Measurements from ENCODE around the gene FARSA. TPM values are rescaled to one million over a fixed set of nuclear protein-coding genes. Genes with fewer than 3 reads are reported as not detected.

Gene FARSA
- polyA plus RNA-seq, 3 donors = 29.0 to 49.2 (median 47.9) TPM

DNA sequence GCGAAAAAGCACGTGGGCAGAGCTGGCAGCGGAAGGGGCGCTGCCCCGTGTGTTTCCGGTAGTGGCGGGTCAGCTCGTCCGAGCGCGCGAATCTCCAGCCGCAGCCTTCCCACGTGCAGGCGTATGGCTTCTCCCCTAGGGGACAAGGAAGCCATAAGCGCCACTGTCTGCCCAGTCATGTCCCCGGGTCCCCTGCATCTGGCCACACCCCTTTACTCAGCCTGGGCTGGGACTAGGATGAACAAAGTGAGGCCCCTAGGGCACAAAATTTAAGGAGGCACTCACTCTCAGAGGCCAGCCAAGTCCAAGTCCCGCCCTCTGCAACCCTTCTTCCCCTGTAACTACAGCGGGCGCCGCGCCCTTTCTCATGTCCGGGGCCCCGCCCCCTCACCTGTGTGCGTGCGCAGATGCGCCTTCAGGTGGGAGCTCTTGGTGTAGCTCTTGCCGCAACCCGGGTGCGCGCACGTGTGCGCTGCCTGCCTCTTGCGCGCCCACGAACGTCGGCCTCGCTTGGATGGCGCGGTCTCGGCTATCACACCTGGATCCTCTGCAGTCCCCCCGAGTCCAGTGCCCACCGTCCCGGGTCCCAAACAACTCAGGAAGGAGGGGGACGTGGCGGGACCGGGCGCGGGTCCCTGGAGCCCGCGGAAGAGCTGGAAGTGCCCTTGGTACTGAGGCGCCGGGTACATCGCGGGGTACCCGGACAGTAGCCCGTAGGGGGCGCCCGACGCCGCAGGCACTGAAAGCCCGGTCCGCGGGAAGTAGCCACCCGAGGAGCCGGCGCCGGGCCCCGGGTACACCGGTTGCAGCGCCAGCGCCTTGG is 48.4 kb downstream of the FARSA start:
- peak overlapping the region; percentile 56 for H3K9ac ChIP-seq (ENCODE audit: insufficient read depth, low read length, poor library complexity, severe bottlenecking)

DNA sequence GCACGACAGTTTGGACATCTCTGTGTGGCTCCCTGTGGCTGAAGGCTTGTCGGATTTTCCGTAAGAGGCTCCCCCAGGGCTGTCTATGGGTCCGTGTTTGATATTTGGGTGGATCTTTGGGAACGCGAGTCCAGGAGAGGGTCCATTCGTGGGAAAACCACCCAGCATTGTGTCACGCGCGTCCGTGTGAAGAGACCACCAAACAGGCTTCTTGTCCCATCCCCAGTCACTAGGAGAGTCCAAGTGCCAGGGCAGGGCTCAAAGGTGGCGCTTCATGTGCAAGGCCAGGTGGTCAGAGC is 48.9 kb downstream of the FARSA start:
- intact Hi-C loops (cut with micrococcal nuclease) = loop anchor here in 1 of 2 donors (10.0 kb wide), 2 partner anchors 50 to 80 kb away; partner anchors contain the start of genes CALR, DAND5 and FARSA
- Histone ChIP-seq H3K4me3 (replicated peaks in 1 of 3; ENCODE audit: low read depth in 2 of 3, low read length in 3 of 3) (peak overlapping the region in 2 of 3 experiments; percentile 40 to 69), H2AFZ (ENCODE audit: insufficient read depth, low read depth, low read length, poor library complexity, severe bottlenecking) (peak overlapping the region; percentile 87), H3K79me2 (ENCODE audit: insufficient read depth, low read length) (no peaks in the 10 kb centered on the region), H3K9ac (ENCODE audit: insufficient read depth, low read length, poor library complexity, severe bottlenecking) (no peak overlapping the region), H3K27me3 (ENCODE audit: control insufficient read depth in 2 of 2, insufficient read depth in 2 of 2, low read length in 2 of 2) (peaks cover 0 to 6% of the 10 kb centered on the region in 2 donors), H3K9me3 (replicated peaks in 1 of 2; ENCODE audit: control insufficient read depth in 1 of 2, insufficient read depth in 1 of 2, low read length in 2 of 2) (peaks cover 4 to 21% of the 10 kb centered on the region in 2 donors), H3K4me2 (replicated peaks; ENCODE audit: extremely low read depth, low read length, poor library complexity, severe bottlenecking) (peak overlapping the region; percentile 70), H3K4me1 (ENCODE audit: control insufficient read depth in 1 of 2, insufficient read depth in 2 of 2, low read length in 2 of 2) (peaks cover 59 to 68% of the 10 kb centered on the region in 2 donors), H3K36me3 (replicated peaks in 1 of 2; ENCODE audit: control insufficient read depth in 1 of 2, insufficient read depth in 2 of 2, low read length in 2 of 2) (no peaks in the 10 kb centered on the region), H4K20me1 (ENCODE audit: insufficient read depth, low read length) (peaks cover 4% of the 10 kb centered on the region), H3K27ac (ENCODE audit: low read depth in 1 of 2, low read length in 2 of 2) (peak overlapping the region; percentile 90 to 94)
- TF ChIP-seq, protein P1, sequence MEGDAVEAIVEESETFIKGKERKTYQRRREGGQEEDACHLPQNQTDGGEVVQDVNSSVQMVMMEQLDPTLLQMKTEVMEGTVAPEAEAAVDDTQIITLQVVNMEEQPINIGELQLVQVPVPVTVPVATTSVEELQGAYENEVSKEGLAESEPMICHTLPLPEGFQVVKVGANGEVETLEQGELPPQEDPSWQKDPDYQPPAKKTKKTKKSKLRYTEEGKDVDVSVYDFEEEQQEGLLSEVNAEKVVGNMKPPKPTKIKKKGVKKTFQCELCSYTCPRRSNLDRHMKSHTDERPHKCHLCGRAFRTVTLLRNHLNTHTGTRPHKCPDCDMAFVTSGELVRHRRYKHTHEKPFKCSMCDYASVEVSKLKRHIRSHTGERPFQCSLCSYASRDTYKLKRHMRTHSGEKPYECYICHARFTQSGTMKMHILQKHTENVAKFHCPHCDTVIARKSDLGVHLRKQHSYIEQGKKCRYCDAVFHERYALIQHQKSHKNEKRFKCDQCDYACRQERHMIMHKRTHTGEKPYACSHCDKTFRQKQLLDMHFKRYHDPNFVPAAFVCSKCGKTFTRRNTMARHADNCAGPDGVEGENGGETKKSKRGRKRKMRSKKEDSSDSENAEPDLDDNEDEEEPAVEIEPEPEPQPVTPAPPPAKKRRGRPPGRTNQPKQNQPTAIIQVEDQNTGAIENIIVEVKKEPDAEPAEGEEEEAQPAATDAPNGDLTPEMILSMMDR (IDR thresholded peaks at IDR 0.05) = no peak
- H3K9me3 Mint-ChIP-seq = peaks cover 8 to 32% (median 18%) of the 10 kb centered on the region in 7 donors
- H3K27ac Mint-ChIP-seq = peak overlapping the region in 6 of 7 donors; percentile 54 to 98 (median 85)
- WGBS (ENCODE audit: insufficient coverage) = 70% methylated on average over 9 of the region's 12 CpGs
- peak overlapping the region in 1 of 2 donors; percentile 84 for H3K4me3 Mint-ChIP-seq
- peaks cover 7 to 25% (median 16%) of the 10 kb centered on the region in 3 donors for H3K27me3 Mint-ChIP-seq (ENCODE audit: low read depth in 3 of 3)
- H3K36me3 Mint-ChIP-seq = no peaks in the 10 kb centered on the region
- DNase-seq = no peak
- peaks cover 55% of the 10 kb centered on the region for H3K4me1 Mint-ChIP-seq

More for the DNA sequence above, 48.4 kb downstream of the FARSA start:
- TF ChIP-seq, protein P1 (IDR thresholded peaks at IDR 0.05) = peak; percentile 86
- Histone ChIP-seq H3K27me3 (ENCODE audit: control insufficient read depth in 2 of 2, insufficient read depth in 2 of 2, low read length in 2 of 2) (peaks cover 0 to 6% of the 10 kb centered on the region in 2 donors), H3K4me2 (replicated peaks; ENCODE audit: extremely low read depth, low read length, poor library complexity, severe bottlenecking) (peak overlapping the region; percentile 70), H3K4me1 (ENCODE audit: control insufficient read depth in 1 of 2, insufficient read depth in 2 of 2, low read length in 2 of 2) (peaks cover 59 to 63% of the 10 kb centered on the region in 2 donors), H3K27ac (ENCODE audit: low read depth in 1 of 2, low read length in 2 of 2) (peak overlapping the region; percentile 90 to 94), H3K9me3 (replicated peaks in 1 of 2; ENCODE audit: control insufficient read depth in 1 of 2, insufficient read depth in 1 of 2, low read length in 2 of 2) (peaks cover 4 to 21% of the 10 kb centered on the region in 2 donors), H3K4me3 (replicated peaks in 1 of 3; ENCODE audit: low read depth in 2 of 3, low read length in 3 of 3) (peak overlapping the region; percentile 25 to 69 (median 40)), H3K79me2 (ENCODE audit: insufficient read depth, low read length) (no peaks in the 10 kb centered on the region), H3K36me3 (replicated peaks in 1 of 2; ENCODE audit: control insufficient read depth in 1 of 2, insufficient read depth in 2 of 2, low read length in 2 of 2) (no peaks in the 10 kb centered on the region), H2AFZ (ENCODE audit: insufficient read depth, low read depth, low read length, poor library complexity, severe bottlenecking) (peak overlapping the region; percentile 87), H4K20me1 (ENCODE audit: insufficient read depth, low read length) (no peaks in the 10 kb centered on the region)
- peaks cover 8 to 32% (median 18%) of the 10 kb centered on the region in 7 donors for H3K9me3 Mint-ChIP-seq
- under 1% methylated on average over 73 of the region's 73 CpGs for WGBS (ENCODE audit: insufficient coverage)
- H3K27ac Mint-ChIP-seq = peak overlapping the region; percentile 26 to 98 (median 85)
- H3K4me1 Mint-ChIP-seq = peaks cover 53% of the 10 kb centered on the region
- intact Hi-C loops (cut with micrococcal nuclease) = loop anchor here in 1 of 2 donors (10.0 kb wide), 2 partner anchors 50 to 80 kb away; partner anchors contain the start of genes CALR, DAND5 and FARSA
- peak overlapping the region; percentile 77 to 84 for H3K4me3 Mint-ChIP-seq
- H3K36me3 Mint-ChIP-seq = no peaks in the 10 kb centered on the region
- H3K27me3 Mint-ChIP-seq (ENCODE audit: low read depth in 3 of 3) = peaks cover 7 to 25% (median 16%) of the 10 kb centered on the region in 3 donors
- peak; percentile 72 to 73 (median 72) for DNase-seq
